H9 (cell line): ENCODE results near the gene RRH. TPM values are rescaled to one million over a fixed set of nuclear protein-coding genes. Genes with fewer than 3 reads are reported as not detected.

ENCODE experiments used
- DNase-seq: peaks from one replicate; pipeline ENCODE4 v3.0.0-alpha.2; 2017
- H2AFZ ChIP-seq: one replicate; pipeline ENCODE4 v1.6.1; 2013; ENCODE audit warnings: mild to moderate bottlenecking, low read length, control low read depth, moderate library complexity
- H2AK5ac ChIP-seq: 2 replicates; pipeline ENCODE4 v1.6.1; 2013; ENCODE audit warnings: low read length, control low read depth, mixed read lengths; ENCODE audit not compliant: insufficient read length
- H2BK120ac ChIP-seq: one replicate; pipeline ENCODE4 v1.6.1; 2013; ENCODE audit warnings: low read depth, mild to moderate bottlenecking, low read length, control low read depth, inconsistent platforms; ENCODE audit not compliant: poor library complexity, severe bottlenecking
- H2BK12ac ChIP-seq: 2 replicates; pipeline ENCODE4 v1.6.1; 2013; ENCODE audit warnings: low read length, control low read depth, mixed read lengths, low read depth; ENCODE audit not compliant: insufficient read length
- H2BK15ac ChIP-seq: 2 replicates; pipeline ENCODE4 v1.6.1; 2013; ENCODE audit warnings: low read depth, low read length, control low read depth
- H2BK20ac ChIP-seq: one replicate; pipeline ENCODE4 v1.6.1; 2013; ENCODE audit warnings: low read depth, mild to moderate bottlenecking, low read length, control low read depth, inconsistent platforms; ENCODE audit not compliant: poor library complexity, severe bottlenecking
- H2BK5ac ChIP-seq: 2 replicates; pipeline ENCODE4 v1.6.1; 2013; ENCODE audit warnings: low read length, control low read depth, mixed read lengths; ENCODE audit not compliant: insufficient read length
- H3K14ac ChIP-seq: 2 replicates; pipeline ENCODE4 v1.6.1; 2013; ENCODE audit warnings: low read length, control low read depth; ENCODE audit not compliant: insufficient read depth
- H3K18ac ChIP-seq: 2 replicates; pipeline ENCODE4 v1.6.1; 2013; ENCODE audit warnings: low read depth, mild to moderate bottlenecking, mixed read lengths, low read length, control low read depth; ENCODE audit not compliant: insufficient read length
- H3K23ac ChIP-seq: 2 replicates; pipeline ENCODE4 v1.6.1; 2013; ENCODE audit warnings: low read length, control low read depth, mixed read lengths, low read depth; ENCODE audit not compliant: insufficient read length
- H3K23me2 ChIP-seq: 2 replicates; pipeline ENCODE4 v1.6.1; 2013; ENCODE audit warnings: low read depth, mild to moderate bottlenecking, mixed read lengths, low read length, control low read depth; ENCODE audit not compliant: insufficient read length, poor library complexity, severe bottlenecking
- H3K27ac ChIP-seq: 2 replicates; pipeline ENCODE4 v1.5.1; 2013; ENCODE audit warnings: low read length, control low read depth, mixed read lengths, low read depth; ENCODE audit not compliant: insufficient read length
- H3K27me3 ChIP-seq: 2 replicates; pipeline ENCODE4 v1.6.1; 2013; ENCODE audit warnings: low read length, control low read depth, inconsistent platforms; ENCODE audit not compliant: insufficient read depth
- H3K4ac ChIP-seq: 2 replicates; pipeline ENCODE4 v1.6.1; 2013; ENCODE audit warnings: low read depth, mild to moderate bottlenecking, control low read depth, inconsistent platforms, low read length, moderate library complexity
- H3K4me1 ChIP-seq: 2 replicates; pipeline ENCODE4 v1.6.1; 2013; ENCODE audit warnings: low read length, control low read depth, inconsistent platforms; ENCODE audit not compliant: insufficient read depth
- H3K4me2 ChIP-seq: 2 replicates; pipeline ENCODE4 v1.6.1; 2013; ENCODE audit warnings: low read length, control low read depth, mixed read lengths; ENCODE audit not compliant: insufficient read length, insufficient read depth
- H3K56ac ChIP-seq: 2 replicates; pipeline ENCODE4 v1.6.1; 2013; ENCODE audit warnings: low read depth, mild to moderate bottlenecking, mixed read lengths, low read length, control low read depth; ENCODE audit not compliant: insufficient read length
- H3K79me1 ChIP-seq: 2 replicates; pipeline ENCODE4 v1.6.1; 2013; ENCODE audit warnings: low read depth, mild to moderate bottlenecking, moderate library complexity, low read length, control low read depth, inconsistent platforms; ENCODE audit not compliant: insufficient read depth, poor library complexity, severe bottlenecking
- H3K79me2 ChIP-seq: 2 replicates; pipeline ENCODE4 v1.6.1; 2013; ENCODE audit warnings: low read length, control low read depth, inconsistent platforms; ENCODE audit not compliant: insufficient read depth
- H3K9ac ChIP-seq: 2 replicates; pipeline ENCODE4 v1.6.1; 2013; ENCODE audit warnings: low read length, control low read depth, mixed read lengths; ENCODE audit not compliant: insufficient read length; ENCODE audit errors: extremely low read depth
- H3K9me3 ChIP-seq: one replicate; pipeline ENCODE4 v1.6.1; 2013; ENCODE audit warnings: low read depth, low read length, inconsistent platforms; ENCODE audit not compliant: control insufficient read depth
- H3T11ph ChIP-seq: one replicate; pipeline ENCODE4 v1.6.1; 2013; ENCODE audit warnings: mild to moderate bottlenecking, low read length, control low read depth, inconsistent platforms
- H4K20me1 ChIP-seq: one replicate; pipeline ENCODE4 v1.6.1; 2013; ENCODE audit not compliant: control insufficient read depth, insufficient read length, insufficient read depth
- H4K5ac ChIP-seq: 2 replicates; pipeline ENCODE4 v1.6.1; 2013; ENCODE audit warnings: low read depth, mild to moderate bottlenecking, mixed read lengths, low read length, control low read depth; ENCODE audit not compliant: insufficient read length
- H4K8ac ChIP-seq: replicated peaks from 2 replicates; pipeline ENCODE4 v1.6.1; 2013; ENCODE audit warnings: low read length, control low read depth, mixed read lengths, low read depth; ENCODE audit not compliant: insufficient read length
- H4K91ac ChIP-seq: 2 replicates; pipeline ENCODE4 v1.6.1; 2013; ENCODE audit warnings: low read depth, mild to moderate bottlenecking, moderate library complexity, mixed read lengths, low read length, control low read depth; ENCODE audit not compliant: insufficient read length
- H3K27ac Mint-ChIP-seq, 3 experiments: 2 replicates in 2 of 3; 3 replicates in 1 of 3; pipeline ENCODE4 v1.8.0; 2020 to 2021; ENCODE audit warnings: mixed read lengths in 3 of 3, mild to moderate bottlenecking in 1 of 3, moderate library complexity in 1 of 3
- H3K27me3 Mint-ChIP-seq: 2 replicates; pipeline ENCODE4 v1.8.0; 2021; ENCODE audit warnings: low read depth, mild to moderate bottlenecking, moderate library complexity, mixed read lengths
- H3K36me3 Mint-ChIP-seq, 3 experiments: 2 replicates in 2 of 3; 3 replicates in 1 of 3; pipeline ENCODE4 v1.8.0; 2020 to 2021; ENCODE audit warnings: low read depth in 3 of 3, mixed read lengths in 3 of 3; ENCODE audit not compliant: insufficient read depth in 1 of 3
- H3K4me1 Mint-ChIP-seq, 2 experiments: 2 replicates each; pipeline ENCODE4 v1.8.0; 2020; ENCODE audit warnings: mixed read lengths in 2 of 2
- H3K4me3 Mint-ChIP-seq, 2 experiments: 2 replicates in 1 of 2; 3 replicates in 1 of 2; pipeline ENCODE4 v1.8.0; 2020 to 2021; ENCODE audit warnings: mild to moderate bottlenecking in 2 of 2, mixed read lengths in 2 of 2, moderate library complexity in 1 of 2
- H3K9me3 Mint-ChIP-seq, 2 experiments: 2 replicates in 1 of 2; 3 replicates in 1 of 2; pipeline ENCODE4 v1.8.0; 2020; ENCODE audit warnings: mild to moderate bottlenecking in 2 of 2, mixed read lengths in 2 of 2, moderate library complexity in 1 of 2
- total RNA-seq: library from RNA; stranded (reverse); gene quantifications from 2 replicates; pipeline ENCODE4 v1.2.1, GENCODE V29; 2021
- TF ChIP-seq, protein P1 (sequence below): fragments of 200-600 bp; sonication (generic); conservative IDR thresholded peaks from 3 replicates; pipeline ENCODE4 v1.8.0; 2021; ENCODE audit warnings: antibody characterized with exemption, mild to moderate bottlenecking

The RRH gene
- total RNA-seq, 1 experiment from 2014 or later, result not detected

DNA sequence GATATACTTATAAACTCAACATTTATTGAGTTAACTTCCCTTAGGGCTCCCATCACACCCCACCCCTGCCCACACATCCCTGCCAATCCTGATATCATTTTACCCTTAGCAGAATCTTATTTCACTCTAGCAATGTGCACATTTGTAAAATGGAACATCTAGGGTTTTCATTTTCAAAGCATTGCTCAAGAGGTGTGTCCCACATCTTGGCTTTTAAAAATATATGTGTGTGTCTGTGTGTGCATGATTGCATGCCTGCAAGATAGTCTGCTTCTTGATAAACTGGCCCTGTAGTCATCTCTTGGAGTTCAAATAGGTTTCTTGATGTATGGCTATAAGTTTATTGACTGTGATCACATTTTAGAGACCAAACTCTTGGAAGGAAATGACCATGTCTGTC is 58.5 kb downstream of the RRH start:
- Histone ChIP-seq H2AK5ac (no peak overlapping the region), H3K23ac (no peak overlapping the region), H4K5ac (no peak overlapping the region), H3K79me2 (no peaks in the 10 kb centered on the region), H3K4me2 (no peak overlapping the region), H3K4me1 (no peaks in the 10 kb centered on the region), H3K9me3 (no peaks in the 10 kb centered on the region), H3K23me2 (no peaks in the 10 kb centered on the region), H2BK120ac (no peak overlapping the region), H2BK5ac (no peak overlapping the region), H3K27me3 (no peaks in the 10 kb centered on the region), H4K20me1 (no peaks in the 10 kb centered on the region), H2BK20ac (no peak overlapping the region), H2AFZ (no peak overlapping the region), H2BK15ac (no peak overlapping the region), H4K8ac (no peak overlapping the region), H3K14ac (no peak overlapping the region), H3K4ac (no peak overlapping the region), H2BK12ac (no peak overlapping the region), H3K9ac (no peak overlapping the region), H3K56ac (no peak overlapping the region), H3K79me1 (no peaks in the 10 kb centered on the region), H4K91ac (no peak overlapping the region), H3K27ac (no peak overlapping the region), H3K18ac (no peak overlapping the region), H3T11ph (no peak overlapping the region)
- no peaks in the 10 kb centered on the region for H3K9me3 Mint-ChIP-seq
- H3K27me3 Mint-ChIP-seq, result no peaks in the 10 kb centered on the region
- H3K4me3 Mint-ChIP-seq, result no peak overlapping the region
- H3K4me1 Mint-ChIP-seq, result no peaks in the 10 kb centered on the region
- no peaks in the 10 kb centered on the region for H3K36me3 Mint-ChIP-seq
- TF ChIP-seq, protein P1, sequence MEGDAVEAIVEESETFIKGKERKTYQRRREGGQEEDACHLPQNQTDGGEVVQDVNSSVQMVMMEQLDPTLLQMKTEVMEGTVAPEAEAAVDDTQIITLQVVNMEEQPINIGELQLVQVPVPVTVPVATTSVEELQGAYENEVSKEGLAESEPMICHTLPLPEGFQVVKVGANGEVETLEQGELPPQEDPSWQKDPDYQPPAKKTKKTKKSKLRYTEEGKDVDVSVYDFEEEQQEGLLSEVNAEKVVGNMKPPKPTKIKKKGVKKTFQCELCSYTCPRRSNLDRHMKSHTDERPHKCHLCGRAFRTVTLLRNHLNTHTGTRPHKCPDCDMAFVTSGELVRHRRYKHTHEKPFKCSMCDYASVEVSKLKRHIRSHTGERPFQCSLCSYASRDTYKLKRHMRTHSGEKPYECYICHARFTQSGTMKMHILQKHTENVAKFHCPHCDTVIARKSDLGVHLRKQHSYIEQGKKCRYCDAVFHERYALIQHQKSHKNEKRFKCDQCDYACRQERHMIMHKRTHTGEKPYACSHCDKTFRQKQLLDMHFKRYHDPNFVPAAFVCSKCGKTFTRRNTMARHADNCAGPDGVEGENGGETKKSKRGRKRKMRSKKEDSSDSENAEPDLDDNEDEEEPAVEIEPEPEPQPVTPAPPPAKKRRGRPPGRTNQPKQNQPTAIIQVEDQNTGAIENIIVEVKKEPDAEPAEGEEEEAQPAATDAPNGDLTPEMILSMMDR, result no peak
- no peak for DNase-seq
- H3K27ac Mint-ChIP-seq, result no peak overlapping the region
